Duodenal mucosa (tissue), 2 donors: ENCODE results near the gene SOCS1.
"Not testable (repeated sequence)": the region's sequence is repeated elsewhere in the genome, so short reads cannot be mapped to it uniquely, and the experiment has no call there.

Experiments used
- H3K27ac ChIP-seq: one replicate; pipeline ENCODE4 v1.7.0; 2013; ENCODE audit warnings: low read depth, low read length
- H3K27me3 ChIP-seq, 2 donors: one replicate each; pipeline ENCODE4 v1.7.0; 2013; ENCODE audit warnings: low read length in 2 of 2, control low read depth in 1 of 2; ENCODE audit not compliant: insufficient read depth in 2 of 2, control insufficient read depth in 1 of 2
- H3K36me3 ChIP-seq, 2 donors: one replicate each; pipeline ENCODE4 v1.7.0; 2013; ENCODE audit warnings: low read length in 2 of 2, control low read depth in 1 of 2; ENCODE audit not compliant: insufficient read depth in 2 of 2, control insufficient read depth in 1 of 2
- H3K4me1 ChIP-seq, 2 donors: one replicate each; pipeline ENCODE4 v1.7.0; 2013; ENCODE audit warnings: low read length in 2 of 2, control low read depth in 1 of 2; ENCODE audit not compliant: insufficient read depth in 2 of 2, control insufficient read depth in 1 of 2
- H3K4me3 ChIP-seq, 2 donors: one replicate each; pipeline ENCODE4 v1.7.0; 2013; ENCODE audit warnings: low read length in 2 of 2, low read depth in 1 of 2
- H3K9ac ChIP-seq, 2 donors: one replicate each; pipeline ENCODE4 v1.7.0; 2013; ENCODE audit warnings: low read length in 2 of 2, low read depth in 1 of 2
- H3K9me3 ChIP-seq, 2 donors: one replicate each; pipeline ENCODE4 v1.7.0; 2013; ENCODE audit warnings: low read length in 2 of 2, control low read depth in 1 of 2; ENCODE audit not compliant: control insufficient read depth in 1 of 2

The SOCS1 gene, protein sequence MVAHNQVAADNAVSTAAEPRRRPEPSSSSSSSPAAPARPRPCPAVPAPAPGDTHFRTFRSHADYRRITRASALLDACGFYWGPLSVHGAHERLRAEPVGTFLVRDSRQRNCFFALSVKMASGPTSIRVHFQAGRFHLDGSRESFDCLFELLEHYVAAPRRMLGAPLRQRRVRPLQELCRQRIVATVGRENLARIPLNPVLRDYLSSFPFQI

DNA sequence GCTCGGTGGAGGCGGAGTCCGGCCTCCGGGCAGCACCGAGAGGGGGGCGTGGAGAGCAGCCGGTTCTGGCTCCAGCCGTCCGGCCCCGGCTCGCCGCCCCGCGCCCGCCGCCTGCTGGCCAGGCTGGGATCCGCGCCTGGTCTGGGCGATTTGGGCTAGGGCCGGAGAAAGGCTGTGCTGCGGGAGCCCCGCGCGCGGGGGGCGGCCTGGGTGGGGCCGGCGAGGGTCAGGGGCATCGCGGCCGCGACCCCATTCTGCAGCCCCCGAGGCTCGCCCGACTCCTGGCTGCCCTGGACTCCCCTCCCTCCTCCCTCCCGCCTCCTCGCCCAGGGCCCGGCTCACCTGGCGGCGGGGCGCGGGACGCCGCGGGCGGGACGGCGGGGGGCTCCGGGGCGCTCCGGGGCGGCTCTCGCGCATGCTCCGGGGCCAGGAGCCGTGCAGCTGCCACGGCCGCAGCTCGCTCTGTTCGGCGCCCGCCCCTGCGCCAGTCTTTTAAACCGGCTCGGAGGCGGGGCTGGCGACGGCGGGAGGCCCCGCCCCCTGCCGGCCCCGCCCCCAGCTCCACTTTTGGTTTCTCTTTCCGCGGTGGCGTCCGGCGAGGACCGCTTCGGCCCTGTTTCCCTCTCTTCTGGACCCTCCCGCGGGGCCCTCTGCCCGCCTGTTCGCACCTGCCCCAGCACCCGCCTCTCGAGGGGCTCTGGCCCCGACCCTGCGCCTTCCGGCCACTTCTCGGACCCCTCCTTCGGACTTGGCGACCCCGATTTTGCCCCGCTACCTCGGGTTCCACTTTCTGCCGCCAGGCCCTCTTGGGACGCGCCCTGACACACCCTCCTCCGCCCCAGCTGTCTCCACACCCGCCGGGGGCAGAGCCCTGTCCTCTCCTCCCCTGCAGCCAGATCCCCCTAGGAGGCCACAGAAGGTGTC is at the start of gene SOCS1:
Gene SOCS1, minus strand, starts transcription at position 468 of the 924 bp plus-strand sequence. CDS start 726 bp downstream, outside the sequence.
- H3K36me3 ChIP-seq = no peaks in the 10 kb centered on the region
- H3K9ac ChIP-seq = peak within 1 kb of the TSS; percentile 76 to 84
- peak within 1 kb of the TSS; percentile 80 to 85 for H3K4me3 ChIP-seq
- peaks cover 27 to 30% of the 10 kb centered on the region in 2 donors for H3K4me1 ChIP-seq
- no peaks in the 10 kb centered on the region for H3K9me3 ChIP-seq
- peak within 1 kb of the TSS; percentile 96 for H3K27ac ChIP-seq
- H3K27me3 ChIP-seq = no peaks in the 10 kb centered on the region

DNA sequence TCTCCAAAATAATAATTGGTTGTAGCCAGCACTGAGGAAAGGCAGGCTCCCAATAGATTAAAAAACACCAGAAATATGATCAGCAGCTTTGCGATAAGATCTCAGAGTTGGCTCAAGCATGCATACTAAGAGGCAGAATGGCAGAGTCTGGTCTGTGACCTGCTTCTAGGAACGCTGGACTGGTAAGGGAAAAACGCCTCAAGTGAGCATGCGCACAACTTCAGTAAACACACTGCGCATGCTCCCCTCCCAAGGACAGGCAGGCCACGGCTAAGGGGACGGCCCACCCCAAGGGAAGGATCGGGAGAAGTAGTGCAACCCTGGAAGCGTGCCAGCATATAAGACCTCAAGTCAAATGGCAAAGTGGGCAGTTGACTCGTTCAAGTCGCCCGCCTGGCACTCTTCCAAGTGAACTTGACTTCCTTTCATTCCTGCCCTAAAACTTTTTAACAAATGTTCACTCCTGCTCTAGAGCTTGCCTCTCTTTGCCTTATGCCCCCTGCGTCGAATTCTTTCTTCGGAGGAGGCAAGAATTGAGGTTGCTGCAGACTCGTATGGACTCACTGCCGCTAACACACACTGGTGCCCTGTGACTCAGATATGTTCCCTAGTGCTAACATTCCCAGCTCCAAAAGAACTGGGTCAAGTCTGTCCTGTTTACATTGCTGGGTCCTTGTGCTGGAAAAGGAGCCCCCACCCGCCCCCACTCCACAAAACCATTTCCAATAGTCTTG is 47.6 kb upstream of the SOCS1 start:
- no peak overlapping the region for H3K4me3 ChIP-seq
- H3K9ac ChIP-seq = no peak overlapping the region
- H3K36me3 ChIP-seq = no peaks in the 10 kb centered on the region
- H3K4me1 ChIP-seq = peaks cover 0 to 9% of the 10 kb centered on the region in 2 donors
- H3K27me3 ChIP-seq = no peaks in the 10 kb centered on the region
- no peaks in the 10 kb centered on the region for H3K9me3 ChIP-seq
- H3K27ac ChIP-seq = no peak overlapping the region

GRCh38 chr16:11302977-11303376 is 47.0 kb upstream of the SOCS1 start:
- Histone ChIP-seq H3K4me1 (peaks cover 0 to 10% of the 10 kb centered on the region in 2 donors), H3K27me3 (no peaks in the 10 kb centered on the region), H3K9ac (no peak overlapping the region), H3K27ac (no peak overlapping the region), H3K9me3 (no peaks in the 10 kb centered on the region), H3K4me3 (no peak overlapping the region), H3K36me3 (no peaks in the 10 kb centered on the region)

- H3K4me1 ChIP-seq = peaks cover 11 to 12% of the 10 kb centered on the region in 2 donors
- H3K27me3 ChIP-seq = no peaks in the 10 kb centered on the region
- H3K9ac ChIP-seq = no peak overlapping the region
- no peak overlapping the region for H3K27ac ChIP-seq
- no peaks in the 10 kb centered on the region for H3K36me3 ChIP-seq
- H3K9me3 ChIP-seq = no peaks in the 10 kb centered on the region
- no peak overlapping the region for H3K4me3 ChIP-seq
These were observed 45.9 kb upstream of the SOCS1 start for GRCh38 chr16:11301645-11302501.

DNA sequence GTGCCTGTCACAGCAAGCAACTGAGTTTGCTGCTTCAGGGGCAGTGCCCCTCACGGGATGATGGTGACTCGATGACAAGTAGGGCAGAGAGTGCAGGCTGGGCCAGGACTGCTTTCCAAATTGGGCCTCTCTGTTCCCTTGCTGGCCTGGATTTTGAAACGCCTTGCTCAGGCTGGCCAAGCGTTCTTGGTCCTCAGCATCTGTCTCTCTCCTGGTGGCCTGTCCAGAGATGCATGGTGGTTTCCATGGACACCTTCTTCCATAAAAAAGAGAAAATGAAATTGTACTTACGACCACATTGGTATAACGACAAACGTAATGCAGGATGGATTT is 44.5 kb upstream of the SOCS1 start:
- no peaks in the 10 kb centered on the region for H3K36me3 ChIP-seq
- no peak overlapping the region for H3K27ac ChIP-seq
- H3K4me1 ChIP-seq = peaks cover 13% of the 10 kb centered on the region in 2 donors
- H3K4me3 ChIP-seq = no peak overlapping the region
- H3K27me3 ChIP-seq = no peaks in the 10 kb centered on the region
- no peak overlapping the region for H3K9ac ChIP-seq
- no peaks in the 10 kb centered on the region for H3K9me3 ChIP-seq

GRCh38 chr16:11299865-11300559 is 44.0 kb upstream of the SOCS1 start:
- no peaks in the 10 kb centered on the region for H3K27me3 ChIP-seq
- H3K4me3 ChIP-seq = no peak overlapping the region
- no peaks in the 10 kb centered on the region for H3K9me3 ChIP-seq
- peaks cover 13% of the 10 kb centered on the region in 2 donors for H3K4me1 ChIP-seq
- H3K9ac ChIP-seq = no peak overlapping the region
- no peaks in the 10 kb centered on the region for H3K36me3 ChIP-seq
- H3K27ac ChIP-seq = no peak overlapping the region

DNA sequence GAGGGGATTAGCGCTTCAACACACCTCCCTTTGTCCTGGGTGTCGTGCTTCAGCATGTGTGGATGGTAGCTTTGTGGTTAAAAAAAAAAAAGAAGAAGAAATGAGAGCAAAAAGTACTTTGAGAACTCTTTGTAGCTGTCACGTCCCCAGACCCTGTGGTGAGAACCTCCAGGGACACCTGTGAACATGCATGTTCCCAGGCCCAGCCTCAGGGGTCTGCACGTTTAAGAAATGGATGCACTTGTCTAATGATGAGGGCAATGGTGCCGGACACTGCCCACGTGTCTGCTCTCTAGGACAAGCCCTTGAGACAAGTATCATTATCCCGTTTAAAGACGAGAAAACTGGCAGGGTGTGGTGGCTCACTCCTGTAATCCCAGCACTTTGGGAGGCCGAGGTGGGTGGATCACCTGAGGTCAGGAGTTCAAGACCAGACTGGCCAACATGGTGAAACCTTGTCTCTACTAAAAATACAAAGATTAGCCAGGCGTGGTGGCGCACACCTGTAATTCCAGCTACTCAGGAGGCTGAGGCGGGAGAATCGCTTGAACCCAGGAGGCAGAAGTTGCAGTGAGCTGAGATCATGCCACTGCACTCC is 43.0 kb upstream of the SOCS1 start:
- H3K9ac ChIP-seq, H3K36me3 ChIP-seq, H3K27me3 ChIP-seq, H3K27ac ChIP-seq, H3K9me3 ChIP-seq, H3K4me3 ChIP-seq: not testable (repeated sequence)
- peaks cover 13% of the 10 kb centered on the region in 2 donors for H3K4me1 ChIP-seq

DNA sequence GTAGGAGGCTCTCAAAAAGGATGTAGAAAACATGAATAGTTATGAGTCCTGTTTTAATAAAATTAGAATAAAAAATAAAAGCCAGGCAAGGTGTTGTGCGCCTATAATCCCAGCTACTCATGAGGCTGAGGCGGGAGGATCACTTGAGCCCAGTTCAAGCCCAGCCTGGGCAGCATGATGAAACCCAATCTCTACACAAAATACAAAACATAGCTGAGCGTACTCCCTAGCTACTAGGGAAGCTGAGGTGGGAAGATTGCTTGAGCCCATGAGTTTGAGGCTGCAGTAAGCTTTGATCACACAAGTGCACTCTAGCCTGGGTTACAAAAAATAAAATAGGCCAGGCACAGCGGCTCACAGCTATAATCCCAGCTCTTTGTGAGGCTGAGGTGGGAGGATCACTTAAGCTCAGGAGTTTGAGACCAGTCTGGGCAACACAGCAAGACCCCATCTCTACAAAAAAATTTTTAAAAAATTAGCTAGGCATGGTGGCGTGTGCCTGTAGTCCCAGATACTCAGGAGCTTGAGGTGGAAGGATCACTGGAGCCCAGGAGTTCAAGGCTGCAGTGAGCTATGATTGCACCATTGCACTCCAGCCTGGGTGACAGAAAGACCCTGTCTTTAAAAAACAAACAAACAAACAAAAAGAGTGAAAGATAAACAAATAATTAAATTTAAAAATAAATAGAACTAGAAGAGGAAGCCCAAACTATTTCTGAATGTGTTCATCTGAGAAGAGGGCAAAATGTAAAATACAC is 42.3 kb upstream of the SOCS1 start:
- H3K27me3 ChIP-seq = peaks cover 0 to under 1% of the 10 kb centered on the region in 2 donors
- no peak overlapping the region for H3K27ac ChIP-seq
- H3K4me3 ChIP-seq = no peak overlapping the region
- H3K9me3 ChIP-seq = no peaks in the 10 kb centered on the region
- peaks cover 13% of the 10 kb centered on the region in 2 donors for H3K4me1 ChIP-seq
- H3K36me3 ChIP-seq = no peaks in the 10 kb centered on the region
- H3K9ac ChIP-seq = no peak overlapping the region
